Neuronal stem cell (in vitro differentiated cells): Measurements from ENCODE around the gene ALDH3B1. TPM values are rescaled to one million over a fixed set of nuclear protein-coding genes. Genes with fewer than 3 reads are reported as not detected.

ENCODE experiments used
- DNase-seq: peaks from one replicate; pipeline ENCODE4 v3.0.0-alpha.2; 2013; ENCODE audit warnings: low spot score
- H2AFZ ChIP-seq: one replicate; pipeline ENCODE4 v1.6.1; 2013; ENCODE audit warnings: mild to moderate bottlenecking, low read length, inconsistent platforms
- H2AK5ac ChIP-seq: 2 replicates; pipeline ENCODE4 v1.6.1; 2013; ENCODE audit warnings: low read depth, mild to moderate bottlenecking, inconsistent platforms, low read length, moderate library complexity, mixed read lengths
- H2BK120ac ChIP-seq: 2 replicates; pipeline ENCODE4 v1.6.1; 2013; ENCODE audit warnings: low read depth, mild to moderate bottlenecking, inconsistent platforms, low read length, moderate library complexity, mixed read lengths
- H2BK12ac ChIP-seq: one replicate; pipeline ENCODE4 v1.6.1; 2013; ENCODE audit warnings: low read length, inconsistent platforms
- H2BK15ac ChIP-seq: 2 replicates; pipeline ENCODE4 v1.6.1; 2013; ENCODE audit warnings: mild to moderate bottlenecking, low read length, inconsistent platforms, mixed read lengths
- H2BK5ac ChIP-seq: one replicate; pipeline ENCODE4 v1.6.1; 2013; ENCODE audit warnings: inconsistent platforms, mild to moderate bottlenecking, low read length, moderate library complexity
- H3K14ac ChIP-seq: one replicate; pipeline ENCODE4 v1.6.1; 2013; ENCODE audit warnings: low read length, inconsistent platforms
- H3K18ac ChIP-seq: 2 replicates; pipeline ENCODE4 v1.6.1; 2013; ENCODE audit warnings: low read length, inconsistent platforms
- H3K23ac ChIP-seq: 2 replicates; pipeline ENCODE4 v1.6.1; 2013; ENCODE audit warnings: low read depth, mild to moderate bottlenecking, mixed read lengths, low read length, inconsistent platforms; ENCODE audit not compliant: poor library complexity
- H3K27ac ChIP-seq: replicated peaks from 3 replicates; pipeline ENCODE4 v1.5.1; 2013; ENCODE audit warnings: low read length, inconsistent platforms
- H3K27me3 ChIP-seq, 3 experiments: 2 replicates each; pipeline ENCODE4 v1.6.1; 2013; ENCODE audit warnings: low read length in 3 of 3, mild to moderate bottlenecking in 2 of 3, inconsistent platforms in 1 of 3, low read depth in 1 of 3, mixed read lengths in 1 of 3, moderate library complexity in 1 of 3; ENCODE audit not compliant: control insufficient read depth in 3 of 3, insufficient read depth in 3 of 3
- H3K36me3 ChIP-seq, 2 donors: replicated peaks in 1 of 2; 2 replicates each; pipeline ENCODE4 v1.6.1; 2013; ENCODE audit warnings: low read length in 2 of 2; ENCODE audit not compliant: control insufficient read depth in 2 of 2, insufficient read depth in 2 of 2
- H3K4ac ChIP-seq: 2 replicates; pipeline ENCODE4 v1.6.1; 2013; ENCODE audit warnings: inconsistent platforms, mild to moderate bottlenecking, low read length, moderate library complexity
- H3K4me1 ChIP-seq, 2 donors: 1 replicate in 1 of 2; 2 replicates in 1 of 2; pipeline ENCODE4 v1.6.1; 2013; ENCODE audit warnings: low read length in 2 of 2, low read depth in 1 of 2; ENCODE audit not compliant: control insufficient read depth in 2 of 2, insufficient read depth in 1 of 2
- H3K4me2 ChIP-seq: one replicate; pipeline ENCODE4 v1.6.1; 2013; ENCODE audit warnings: mild to moderate bottlenecking, low read length, inconsistent platforms; ENCODE audit not compliant: insufficient read depth, poor library complexity, severe bottlenecking
- H3K4me3 ChIP-seq, 2 donors: 2 replicates each; pipeline ENCODE4 v1.5.1; 2013; ENCODE audit warnings: low read length in 2 of 2, mild to moderate bottlenecking in 2 of 2, inconsistent platforms in 1 of 2, moderate library complexity in 1 of 2
- H3K79me1 ChIP-seq: one replicate; pipeline ENCODE4 v1.6.1; 2013; ENCODE audit warnings: low read depth, mild to moderate bottlenecking, inconsistent platforms, low read length, moderate library complexity
- H3K9ac ChIP-seq: one replicate; pipeline ENCODE4 v1.6.1; 2013; ENCODE audit warnings: mild to moderate bottlenecking, low read depth, low read length, inconsistent platforms; ENCODE audit not compliant: poor library complexity
- H3K9me3 ChIP-seq, 2 donors: replicated peaks in 1 of 2; 2 replicates each; pipeline versions ENCODE3 to v1.6.1; 2013; ENCODE audit warnings: low read length in 2 of 2, mild to moderate bottlenecking in 2 of 2, inconsistent platforms in 1 of 2, low read depth in 1 of 2, mixed read lengths in 1 of 2, moderate library complexity in 1 of 2; ENCODE audit not compliant: control insufficient read depth in 2 of 2, insufficient read depth in 1 of 2
- H4K8ac ChIP-seq: one replicate; pipeline ENCODE4 v1.6.1; 2013; ENCODE audit warnings: low read depth, mild to moderate bottlenecking, inconsistent platforms, low read length, moderate library complexity
- H4K91ac ChIP-seq: one replicate; pipeline ENCODE4 v1.6.1; 2013; ENCODE audit warnings: low read length, low read depth, mild to moderate bottlenecking, inconsistent platforms; ENCODE audit not compliant: poor library complexity
- WGBS, 2 donors: extraction: QIAGEN DNeasy Blood & Tissue Kit; methylation state at CpG; one replicate each; pipeline ENCODE4 v1.1.7; 2013; ENCODE audit warnings: missing lambda C conversion rate in 2 of 2, mixed read lengths in 1 of 2; ENCODE audit not compliant: insufficient read length in 2 of 2, insufficient replicate concordance in 1 of 2; ENCODE audit errors: extremely low coverage in 2 of 2; 5-methylcytosine and 5-hydroxymethylcytosine counted together
- small RNA-seq: library from polyadenylated mRNA; stranded (forward); fragments of <200 nt; extraction: miRNeasy Mini kit (QIAGEN cat#:217004); gene quantifications from one replicate; pipeline ENCODE3, GENCODE V24; 2013; ENCODE audit not compliant: insufficient read depth

ALDH3B1 gene

GRCh38 chr11:68077617-68078582 is 67.8 kb downstream of the ALDH3B1 start:
- H2BK120ac ChIP-seq = no peak overlapping the region
- no peaks in the 10 kb centered on the region for H3K27me3 ChIP-seq
- H3K23ac ChIP-seq = no peak overlapping the region
- no peak overlapping the region for H3K4ac ChIP-seq
- no peak overlapping the region for H4K8ac ChIP-seq
- no peak overlapping the region for H3K4me3 ChIP-seq
- no peak overlapping the region for H2BK12ac ChIP-seq
- H3K79me1 ChIP-seq = peaks cover 3% of the 10 kb centered on the region
- H3K4me2 ChIP-seq = no peak overlapping the region
- no peak overlapping the region for H2BK5ac ChIP-seq
- H3K9me3 ChIP-seq = no peaks in the 10 kb centered on the region
- no peak overlapping the region for H3K18ac ChIP-seq
- no peak overlapping the region for H2AK5ac ChIP-seq
- no peak overlapping the region for H3K9ac ChIP-seq
- H2BK15ac ChIP-seq = no peak overlapping the region
- H4K91ac ChIP-seq = no peak overlapping the region
- H3K4me1 ChIP-seq = no peaks in the 10 kb centered on the region
- no CpG with 5 or more reads among the region's 8 CpGs for WGBS, 2 donors
- no peak overlapping the region for H2AFZ ChIP-seq
- H3K14ac ChIP-seq = peak overlapping the region; percentile 23
- no peak overlapping the region for H3K27ac ChIP-seq
- peaks cover 10 to 75% of the 10 kb centered on the region in 2 donors for H3K36me3 ChIP-seq
- no peak for DNase-seq

Small RNAs within 50 kb of the gene (small RNA-seq; reads per million reads assigned to genes)
- not detected for gene MIR6753
